GM23248 (cell line): ENCODE measurements around the gene EMC10. TPM values are rescaled to one million over a fixed set of nuclear protein-coding genes. Genes with fewer than 3 reads are reported as not detected.

ENCODE experiments used
- DNase-seq: peaks from one replicate; pipeline ENCODE4 v3.0.0-alpha.2; 2015
- H2AFZ ChIP-seq: fragments of 200-600 bp; sonication (generic); 2 replicates; pipeline ENCODE4 v1.6.1; 2016; ENCODE audit warnings: antibody characterized with exemption
- H3F3A ChIP-seq: fragments of 200-600 bp; sonication (generic); 2 replicates; pipeline ENCODE4 v1.6.1; 2016; ENCODE audit warnings: mild to moderate bottlenecking, antibody characterized with exemption, mixed run types; ENCODE audit not compliant: insufficient read depth
- H3K27ac ChIP-seq: fragments of 200-600 bp; sonication (generic); 2 replicates; pipeline ENCODE4 v1.5.1; 2016; ENCODE audit warnings: mild to moderate bottlenecking
- H3K27me3 ChIP-seq: fragments of 200-600 bp; sonication (generic); replicated peaks from 2 replicates; pipeline ENCODE4 v1.6.1; 2016; ENCODE audit warnings: mild to moderate bottlenecking; ENCODE audit not compliant: insufficient read depth
- H3K36me3 ChIP-seq: fragments of 200-600 bp; sonication (generic); 2 replicates; pipeline ENCODE4 v1.6.1; 2016; ENCODE audit warnings: low read depth, mild to moderate bottlenecking
- H3K4me1 ChIP-seq: fragments of 200-600 bp; sonication (generic); 2 replicates; pipeline ENCODE4 v1.6.1; 2016; ENCODE audit warnings: mild to moderate bottlenecking; ENCODE audit not compliant: insufficient read depth
- H3K4me2 ChIP-seq: fragments of 200-600 bp; sonication (generic); one replicate; pipeline ENCODE4 v1.6.1; 2016; ENCODE audit warnings: mild to moderate bottlenecking; ENCODE audit not compliant: unreplicated experiment
- H3K4me3 ChIP-seq: fragments of 200-600 bp; sonication (generic); 2 replicates; pipeline ENCODE4 v1.5.1; 2016; ENCODE audit warnings: mild to moderate bottlenecking
- H3K79me2 ChIP-seq: fragments of 200-600 bp; sonication (generic); 2 replicates; pipeline ENCODE4 v1.6.1; 2016; ENCODE audit warnings: mild to moderate bottlenecking; ENCODE audit not compliant: insufficient read depth
- H3K9ac ChIP-seq: fragments of 200-600 bp; sonication (generic); 2 replicates; pipeline ENCODE4 v1.6.1; 2016; ENCODE audit warnings: mild to moderate bottlenecking
- H3K9me2 ChIP-seq: fragments of 200-600 bp; sonication (generic); 2 replicates; pipeline ENCODE4 v1.6.1; 2016; ENCODE audit warnings: mixed run types, mild to moderate bottlenecking, moderate library complexity; ENCODE audit not compliant: insufficient read depth
- H3K9me3 ChIP-seq: fragments of 200-600 bp; sonication (generic); one replicate; pipeline ENCODE4 v1.6.1; 2017; ENCODE audit warnings: low read depth
- H4K20me1 ChIP-seq: fragments of 200-600 bp; sonication (generic); 2 replicates; pipeline ENCODE4 v1.6.0; 2016; ENCODE audit not compliant: insufficient read depth
- EZH2 ChIP-seq: fragments of 200-600 bp; sonication (generic); IDR thresholded peaks from 2 replicates; pipeline ENCODE4 v1.6.1; 2018; ENCODE audit warnings: antibody characterized with exemption, mild to moderate bottlenecking; ENCODE audit not compliant: insufficient read depth, poor library complexity, severe bottlenecking
- EZH2phosphoT487 ChIP-seq: fragments of 200-600 bp; sonication (generic); IDR thresholded peaks from 2 replicates; pipeline ENCODE4 v1.6.1; 2018; ENCODE audit warnings: antibody characterized with exemption, moderate library complexity, mild to moderate bottlenecking, low read depth; ENCODE audit not compliant: insufficient read depth
- WGBS, 2 experiments: methylation state at CpG; one replicate each; pipeline ENCODE4 v1.1.6; 2015 to 2017; ENCODE audit warnings: low lambda C conversion rate in 2 of 2, low coverage in 1 of 2; ENCODE audit errors: missing lambda C conversion rate in 2 of 2; 5-methylcytosine and 5-hydroxymethylcytosine counted together
- in situ Hi-C: fragments of 300-500 bp; cut with MboI; formaldehyde crosslinking; loops from 2 replicates; pipeline ENCODE4 v1.15.0; 2020
- polyA plus RNA-seq: library from polyadenylated mRNA; unstranded; fragments of >200 nt; fragmentation: Nextera tagmentation; extraction: Ambion mirVana; gene quantifications from 2 replicates; pipeline ENCODE4 v1.2.1, GENCODE V29; 2016
- total RNA-seq: library from RNA; depleted of rRNA; stranded (reverse); fragments of >200 nt; shearing (Covaris generic); gene quantifications from 2 replicates; pipeline ENCODE4 v1.2.3, GENCODE V29; 2014

EMC10 gene
- total and polyA plus RNA-seq, 2 experiments from 2014 or later: 7.2 to 96.6 TPM

DNA sequence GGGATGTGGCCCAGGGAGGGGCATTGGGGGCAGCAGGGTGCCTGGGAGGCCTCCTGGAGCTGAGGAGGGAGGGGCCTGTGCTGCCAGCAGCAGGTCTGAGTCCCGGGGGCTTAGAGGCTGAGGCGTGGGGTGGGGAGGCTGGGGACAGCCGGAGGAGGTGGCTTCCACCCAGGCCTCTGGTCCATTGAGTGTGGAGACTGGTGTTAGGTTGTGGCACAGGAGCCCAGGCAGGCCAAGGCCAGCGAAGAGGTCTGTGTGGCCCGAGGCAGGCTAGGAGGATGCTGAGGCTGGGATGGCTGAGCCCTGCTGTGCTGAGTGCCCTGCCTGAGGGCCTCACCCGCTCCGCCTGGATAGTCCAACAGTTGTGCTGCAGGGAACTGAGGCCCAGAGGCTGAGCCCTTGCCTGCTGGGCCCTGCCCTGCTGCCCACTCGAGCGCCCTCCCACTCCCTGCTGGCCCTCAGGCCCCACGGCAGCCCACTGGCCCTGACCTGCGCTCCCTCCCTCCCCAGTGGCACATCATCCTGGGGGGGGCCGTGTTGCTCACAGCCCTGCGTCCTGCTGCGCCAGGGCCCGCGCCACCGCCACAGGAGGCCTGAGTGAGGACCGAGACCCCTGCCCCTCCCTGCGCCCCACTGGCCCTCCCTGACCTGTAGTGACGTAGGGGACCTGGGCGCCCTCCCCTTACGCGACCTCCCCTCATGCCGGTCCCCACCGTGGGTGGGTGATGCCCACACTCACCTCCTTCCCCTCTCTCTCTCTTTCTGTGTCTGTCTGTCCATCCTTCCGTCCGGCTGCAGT, 5.2 kb downstream of the EMC10 start:
- Histone ChIP-seq H3K4me2 (no peak overlapping the region), H3K36me3 (no peaks in the 10 kb centered on the region), H3K9me2 (no peaks in the 10 kb centered on the region), H3K79me2 (no peaks in the 10 kb centered on the region), H3K9me3 (no peaks in the 10 kb centered on the region), H3K4me3 (no peak overlapping the region), H4K20me1 (no peaks in the 10 kb centered on the region), H3K9ac (no peak overlapping the region), H3F3A (no peaks in the 10 kb centered on the region), H3K4me1 (no peaks in the 10 kb centered on the region), H3K27ac (no peak overlapping the region), H2AFZ (no peak overlapping the region), H3K27me3 (0 out of 2 replicates have a peak, but pooled peaks cover 2% of the 10 kb centered on the region)
- in situ Hi-C loops: no loop called here
- TF ChIP-seq EZH2 (no peak), EZH2phosphoT487 (no peak)
- 80 to 92% methylated on average over 22 to 25 of the region's 27 CpGs for WGBS, 2 experiments
- no peak for DNase-seq

DNA sequence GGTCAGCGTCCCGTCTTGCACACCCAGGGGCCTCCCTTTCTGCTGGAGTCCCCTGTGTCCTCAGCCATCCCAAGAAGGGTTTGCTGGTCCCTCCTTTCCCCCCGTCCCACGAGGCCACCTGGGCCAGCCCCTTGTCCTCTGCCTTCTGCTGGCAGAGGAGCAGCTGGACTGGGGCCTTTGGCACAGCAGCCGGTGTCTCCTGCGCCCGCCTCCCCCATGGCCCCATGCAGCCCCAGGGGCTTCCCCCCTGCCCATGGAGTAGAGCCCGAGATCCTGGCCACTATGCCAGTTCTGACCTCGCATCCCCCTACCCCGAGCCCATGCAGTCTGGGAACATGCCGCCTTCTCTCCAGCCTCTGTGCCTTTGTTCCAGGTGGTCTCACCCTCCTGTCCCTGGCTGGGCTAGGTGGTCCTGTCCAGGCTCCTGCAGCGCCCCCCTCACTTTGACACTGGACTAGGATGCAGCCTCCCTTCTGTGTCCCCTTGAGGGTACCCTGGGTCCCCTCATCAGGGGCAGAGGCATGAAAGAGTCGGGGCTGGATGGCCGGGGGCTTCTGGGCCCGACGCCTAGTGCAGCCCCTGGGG, 6.1 kb downstream of the EMC10 start:
- in situ Hi-C loops: no loop called here
- Histone ChIP-seq H3K79me2 (no peaks in the 10 kb centered on the region), H2AFZ (no peak overlapping the region), H3K9me2 (no peaks in the 10 kb centered on the region), H4K20me1 (no peaks in the 10 kb centered on the region), H3K9me3 (no peaks in the 10 kb centered on the region), H3K9ac (no peak overlapping the region), H3K36me3 (no peaks in the 10 kb centered on the region), H3F3A (no peaks in the 10 kb centered on the region), H3K27ac (no peak overlapping the region), H3K4me3 (no peak overlapping the region), H3K27me3 (0 out of 2 replicates have a peak, but pooled peaks cover 9% of the 10 kb centered on the region), H3K4me2 (no peak overlapping the region), H3K4me1 (no peaks in the 10 kb centered on the region)
- no peak for TF ChIP-seq EZH2
- no peak for TF ChIP-seq EZH2phosphoT487
- WGBS, 2 experiments: 59 to 74% methylated on average over 9 to 16 of the region's 16 CpGs
- DNase-seq: no peak

DNA sequence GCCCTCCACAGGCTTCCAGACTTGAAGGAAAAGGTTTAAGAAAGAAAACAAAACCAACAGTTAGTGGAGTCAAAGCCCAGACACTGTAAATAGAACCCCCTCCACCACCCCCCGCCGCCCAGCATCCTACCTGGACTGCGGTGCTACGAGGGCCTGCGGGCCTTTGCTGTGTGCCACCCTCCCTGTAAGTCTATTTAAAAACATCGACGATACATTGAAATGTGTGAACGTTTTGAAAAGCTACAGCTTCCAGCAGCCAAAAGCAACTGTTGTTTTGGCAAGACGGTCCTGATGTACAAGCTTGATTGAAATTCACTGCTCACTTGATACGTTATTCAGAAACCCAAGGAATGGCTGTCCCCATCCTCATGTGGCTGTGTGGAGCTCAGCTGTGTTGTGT, 6.6 kb downstream of the EMC10 start:
- Histone ChIP-seq H3K4me1 (no peaks in the 10 kb centered on the region), H3K27me3 (0 out of 2 replicates have a peak, but pooled peaks cover 9% of the 10 kb centered on the region), H3K36me3 (no peaks in the 10 kb centered on the region), H2AFZ (no peak overlapping the region), H3F3A (no peaks in the 10 kb centered on the region), H3K79me2 (no peaks in the 10 kb centered on the region), H3K27ac (no peak overlapping the region), H3K9me3 (no peaks in the 10 kb centered on the region), H3K9ac (no peak overlapping the region), H4K20me1 (no peaks in the 10 kb centered on the region), H3K4me2 (no peak overlapping the region), H3K9me2 (no peaks in the 10 kb centered on the region), H3K4me3 (no peak overlapping the region)
- TF ChIP-seq EZH2phosphoT487: no peak
- WGBS, 2 experiments: 72 to 75% methylated on average over 10 of the region's 10 CpGs
- in situ Hi-C loops: no loop called here
- DNase-seq: no peak

DNA sequence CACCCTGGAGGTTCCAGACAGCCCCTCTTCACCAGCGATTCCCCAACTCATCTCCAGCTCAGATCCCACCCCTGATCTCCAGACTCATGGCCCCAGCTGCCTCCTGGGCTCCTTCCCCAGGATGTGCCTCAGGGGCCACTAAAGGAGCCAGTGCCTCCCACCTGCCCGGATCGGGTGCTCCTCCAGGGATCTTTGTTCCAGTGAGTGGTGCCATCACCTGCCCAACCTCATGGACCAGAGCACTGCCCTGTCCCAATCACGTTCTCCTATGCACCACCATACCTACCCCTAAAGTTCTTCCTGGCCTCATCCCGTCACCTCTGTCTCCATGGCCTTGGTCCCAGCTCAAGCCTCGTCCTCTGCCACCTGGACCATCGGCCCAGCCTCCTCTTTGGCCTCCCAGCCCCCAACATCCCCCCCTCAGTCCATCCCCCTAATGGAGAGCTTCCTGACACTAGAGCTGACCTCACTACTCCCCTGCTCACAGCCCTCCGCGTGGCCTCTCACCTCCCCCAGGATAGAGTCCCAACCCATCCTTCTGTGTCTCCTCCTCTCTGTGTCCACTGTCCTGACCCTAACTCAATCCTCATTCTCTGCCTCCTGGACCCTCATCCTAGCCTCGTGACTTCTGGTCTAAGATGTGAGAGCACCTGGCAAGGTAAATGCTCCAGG, 9.1 kb downstream of the EMC10 start:
- Histone ChIP-seq H3K27ac (no peak overlapping the region), H3K36me3 (no peaks in the 10 kb centered on the region), H3K4me1 (no peaks in the 10 kb centered on the region), H3F3A (no peaks in the 10 kb centered on the region), H4K20me1 (no peaks in the 10 kb centered on the region), H3K27me3 (0 out of 2 replicates have a peak, but pooled peaks cover 10% of the 10 kb centered on the region), H3K79me2 (no peaks in the 10 kb centered on the region), H3K9me2 (no peaks in the 10 kb centered on the region), H3K9ac (no peak overlapping the region), H3K4me3 (no peak overlapping the region), H3K9me3 (no peaks in the 10 kb centered on the region), H2AFZ (no peak overlapping the region), H3K4me2 (no peak overlapping the region)
- 64 to 68% methylated on average over 10 of the region's 10 CpGs for WGBS, 2 experiments
- DNase-seq: no peak
- in situ Hi-C loops: no loop called here
- no peak for TF ChIP-seq EZH2
- no peak for TF ChIP-seq EZH2phosphoT487
